Measurements from ENCODE around the gene ZFAND2B. TPM values are rescaled to one million over a fixed set of nuclear protein-coding genes. Genes with fewer than 3 reads are reported as not detected.
"Not testable (repeated sequence)": the region's sequence is repeated elsewhere in the genome, so short reads cannot be mapped to it uniquely, and the experiment has no call there.

The ZFAND2B gene
- total and polyA plus RNA-seq, 9 donors: 18.8 to 31.9 (median 22.9) TPM

DNA sequence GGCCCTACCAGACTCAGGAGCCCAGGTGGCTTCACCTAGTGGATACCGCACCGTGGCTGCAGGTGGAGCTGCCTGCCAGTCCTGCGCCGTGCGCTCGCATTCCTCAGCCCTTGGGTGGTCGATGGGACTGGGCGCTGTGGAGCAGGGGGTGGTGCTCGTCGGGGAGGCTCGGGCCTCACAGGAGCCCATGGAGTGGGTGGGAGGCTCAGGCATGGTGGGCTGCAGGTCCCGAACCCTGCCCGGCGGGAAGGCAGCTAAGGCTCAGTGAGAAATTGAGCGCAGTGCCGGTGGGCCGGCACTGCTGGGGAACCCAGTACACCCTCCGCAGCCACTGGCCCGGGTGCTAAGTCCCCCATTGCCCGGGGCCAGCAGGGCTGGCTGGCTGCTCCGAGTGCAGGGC lies 5.3 kb upstream of the ZFAND2B start:
- H3K4me3 ChIP-seq (ENCODE audit: low read length); H3K27me3 ChIP-seq (ENCODE audit: control insufficient read depth, insufficient read depth, low read length); H3K4me1 ChIP-seq (ENCODE audit: control insufficient read depth, insufficient read depth, low read length); DNase-seq; H3K9me3 ChIP-seq (replicated peaks; ENCODE audit: control insufficient read depth, low read depth, low read length); H3K36me3 ChIP-seq (ENCODE audit: control insufficient read depth, insufficient read depth, low read length); H3K27ac ChIP-seq (ENCODE audit: low read length): not testable (repeated sequence)
- WGBS (ENCODE audit: insufficient coverage): 92% methylated on average over 12 of the region's 21 CpGs

DNA sequence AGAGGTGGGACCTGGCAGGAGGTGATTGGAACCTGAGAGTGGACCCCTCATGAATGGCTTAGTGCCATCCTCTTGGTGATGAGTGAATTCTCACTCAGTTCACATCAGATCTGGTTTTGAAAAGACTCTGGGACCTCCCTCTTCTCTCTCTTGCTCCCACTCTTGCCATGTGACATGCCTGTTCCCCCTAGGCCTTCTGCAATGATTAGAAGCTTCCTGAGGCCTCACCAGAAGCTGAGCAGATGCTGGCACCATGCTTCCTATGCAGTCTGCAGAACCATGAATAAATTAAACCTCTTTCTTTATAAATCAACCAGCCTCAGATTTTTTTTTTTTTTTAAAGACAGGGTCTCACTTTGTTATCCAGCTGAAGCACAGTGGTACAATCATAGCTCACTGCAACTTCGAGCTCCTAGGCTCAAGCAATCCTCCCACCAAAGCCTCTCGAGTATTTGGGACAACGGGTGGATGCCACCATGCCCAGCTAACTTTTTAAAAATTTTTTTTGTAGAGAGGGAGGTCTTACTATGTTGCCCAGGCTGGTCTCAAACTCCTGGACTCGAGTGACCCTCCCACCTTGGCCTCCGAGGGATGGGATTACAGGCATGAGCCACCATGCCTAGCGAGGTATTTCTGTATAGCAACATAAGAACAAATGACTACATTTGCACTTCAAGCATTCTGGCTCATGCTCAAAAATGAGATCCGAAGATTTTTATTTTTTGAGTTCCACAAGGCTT lies 2.0 kb upstream of the ZFAND2B start:
- no peak for DNase-seq
- Histone ChIP-seq H3K36me3 (ENCODE audit: control insufficient read depth, insufficient read depth, low read length) (peaks cover 19% of the 10 kb centered on the region), H3K4me1 (ENCODE audit: control insufficient read depth, insufficient read depth, low read length) (peaks cover 22% of the 10 kb centered on the region), H3K27ac (ENCODE audit: low read length) (no peak overlapping the region), H3K4me3 (ENCODE audit: low read length) (no peak overlapping the region), H3K9me3 (replicated peaks; ENCODE audit: control insufficient read depth, low read depth, low read length) (no peaks in the 10 kb centered on the region), H3K27me3 (ENCODE audit: control insufficient read depth, insufficient read depth, low read length) (no peaks in the 10 kb centered on the region)
- no CpG with 5 or more reads among the region's 7 CpGs for WGBS (ENCODE audit: insufficient coverage)

DNA sequence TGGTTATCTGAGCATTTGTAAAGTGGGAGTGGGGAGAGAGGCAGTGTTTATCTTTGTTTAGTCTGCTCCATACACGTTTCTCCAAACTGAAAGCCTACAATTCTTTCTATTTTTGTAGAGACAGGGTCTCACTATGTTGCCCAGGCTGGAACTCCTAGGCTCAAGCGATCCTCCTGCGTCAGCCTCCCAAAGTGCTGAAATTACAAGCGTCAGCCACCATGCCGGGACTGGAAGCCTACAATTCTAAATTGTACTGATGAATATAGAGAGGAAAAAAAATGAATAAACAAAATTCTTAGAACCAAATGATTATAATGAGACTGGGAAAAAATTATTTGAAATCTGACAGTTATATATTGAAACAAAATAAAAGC lies 1.4 kb upstream of the ZFAND2B start:
- WGBS (ENCODE audit: insufficient coverage): no CpG with 5 or more reads among the region's 5 CpGs
- no peak for DNase-seq
- no peak overlapping the region for H3K4me3 ChIP-seq (ENCODE audit: low read length)
- H3K4me1 ChIP-seq (ENCODE audit: control insufficient read depth, insufficient read depth, low read length): peaks cover 22% of the 10 kb centered on the region
- H3K27ac ChIP-seq (ENCODE audit: low read length): no peak overlapping the region
- no peaks in the 10 kb centered on the region for H3K9me3 ChIP-seq (replicated peaks; ENCODE audit: control insufficient read depth, low read depth, low read length)
- H3K36me3 ChIP-seq (ENCODE audit: control insufficient read depth, insufficient read depth, low read length): peaks cover 24% of the 10 kb centered on the region
- no peaks in the 10 kb centered on the region for H3K27me3 ChIP-seq (ENCODE audit: control insufficient read depth, insufficient read depth, low read length)

DNA sequence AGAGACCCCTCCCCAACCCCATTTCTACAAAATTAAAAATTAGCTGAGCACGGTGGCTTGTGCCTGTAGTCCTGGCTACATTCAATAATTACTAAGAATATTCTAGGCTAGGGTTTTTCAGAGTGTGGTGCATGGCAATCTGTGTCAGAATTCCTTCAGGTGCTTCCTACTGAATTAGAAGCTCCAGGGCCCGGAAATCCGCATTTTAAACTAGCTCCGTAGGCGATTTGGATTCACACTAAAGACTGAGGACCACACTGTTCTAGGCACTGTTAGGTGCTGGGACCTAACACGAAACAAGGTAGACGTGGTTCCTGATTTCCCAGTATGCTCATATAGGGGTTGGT lies 628 bp upstream of the ZFAND2B start:
- WGBS (ENCODE audit: insufficient coverage): 18% methylated on average over 6 of the region's 7 CpGs

DNA sequence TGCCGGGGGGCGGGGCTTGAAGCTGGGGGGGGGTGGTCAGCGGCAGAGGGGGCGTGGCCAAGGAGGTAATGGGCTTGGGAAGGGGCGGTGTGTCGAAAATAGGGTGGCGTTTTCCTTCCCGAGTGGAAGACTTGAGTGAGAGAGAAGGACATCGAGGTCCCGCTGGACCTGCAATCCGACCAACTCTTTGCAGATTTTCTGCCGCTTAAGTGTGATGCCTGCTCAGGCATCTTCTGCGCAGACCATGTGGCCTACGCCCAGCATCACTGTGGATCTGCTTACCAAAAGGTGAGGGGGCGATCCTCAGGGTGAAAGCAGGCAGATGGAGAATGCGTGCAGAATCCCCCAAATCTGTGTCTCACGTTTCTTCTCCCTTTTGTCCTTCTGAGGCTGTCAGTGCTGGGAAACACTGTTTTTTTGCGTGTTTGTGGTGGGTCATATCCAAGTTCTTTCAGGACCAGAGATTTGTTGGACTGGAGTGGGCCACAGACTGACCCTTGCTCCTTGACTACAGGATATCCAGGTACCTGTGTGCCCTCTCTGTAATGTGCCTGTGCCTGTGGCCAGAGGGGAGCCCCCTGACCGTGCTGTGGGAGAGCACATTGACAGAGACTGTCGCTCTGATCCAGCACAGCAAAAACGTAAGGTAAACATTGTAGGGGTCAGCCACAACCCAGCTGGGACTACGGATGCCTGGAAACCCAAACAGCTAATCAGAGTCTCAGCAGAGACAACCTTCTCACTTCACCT lies 727 bp downstream of the ZFAND2B start:
- H3K9me3 ChIP-seq (replicated peaks; ENCODE audit: control insufficient read depth, low read depth, low read length): no peaks in the 10 kb centered on the region
- peak overlapping the region; percentile 77 for H3K4me3 ChIP-seq (ENCODE audit: low read length)
- peaks cover 22% of the 10 kb centered on the region for H3K4me1 ChIP-seq (ENCODE audit: control insufficient read depth, insufficient read depth, low read length)
- H3K36me3 ChIP-seq (ENCODE audit: control insufficient read depth, insufficient read depth, low read length): peaks cover 35% of the 10 kb centered on the region
- peak overlapping the region; percentile 99 for H3K27ac ChIP-seq (ENCODE audit: low read length)
- no peak for DNase-seq
- 11% methylated on average over 15 of the region's 22 CpGs for WGBS (ENCODE audit: insufficient coverage)
- H3K27me3 ChIP-seq (ENCODE audit: control insufficient read depth, insufficient read depth, low read length): no peaks in the 10 kb centered on the region

More for the DNA sequence above, 628 bp upstream of the ZFAND2B start:
- Histone ChIP-seq H3K27me3 (ENCODE audit: control insufficient read depth, insufficient read depth, low read length) (no peaks in the 10 kb centered on the region), H3K36me3 (ENCODE audit: control insufficient read depth, insufficient read depth, low read length) (peaks cover 31% of the 10 kb centered on the region), H3K9me3 (replicated peaks; ENCODE audit: control insufficient read depth, low read depth, low read length) (no peaks in the 10 kb centered on the region), H3K4me3 (ENCODE audit: low read length) (peak overlapping the region; percentile 73), H3K27ac (ENCODE audit: low read length) (peak overlapping the region; percentile 99), H3K4me1 (ENCODE audit: control insufficient read depth, insufficient read depth, low read length) (peaks cover 22% of the 10 kb centered on the region)
- DNase-seq: no peak

DNA sequence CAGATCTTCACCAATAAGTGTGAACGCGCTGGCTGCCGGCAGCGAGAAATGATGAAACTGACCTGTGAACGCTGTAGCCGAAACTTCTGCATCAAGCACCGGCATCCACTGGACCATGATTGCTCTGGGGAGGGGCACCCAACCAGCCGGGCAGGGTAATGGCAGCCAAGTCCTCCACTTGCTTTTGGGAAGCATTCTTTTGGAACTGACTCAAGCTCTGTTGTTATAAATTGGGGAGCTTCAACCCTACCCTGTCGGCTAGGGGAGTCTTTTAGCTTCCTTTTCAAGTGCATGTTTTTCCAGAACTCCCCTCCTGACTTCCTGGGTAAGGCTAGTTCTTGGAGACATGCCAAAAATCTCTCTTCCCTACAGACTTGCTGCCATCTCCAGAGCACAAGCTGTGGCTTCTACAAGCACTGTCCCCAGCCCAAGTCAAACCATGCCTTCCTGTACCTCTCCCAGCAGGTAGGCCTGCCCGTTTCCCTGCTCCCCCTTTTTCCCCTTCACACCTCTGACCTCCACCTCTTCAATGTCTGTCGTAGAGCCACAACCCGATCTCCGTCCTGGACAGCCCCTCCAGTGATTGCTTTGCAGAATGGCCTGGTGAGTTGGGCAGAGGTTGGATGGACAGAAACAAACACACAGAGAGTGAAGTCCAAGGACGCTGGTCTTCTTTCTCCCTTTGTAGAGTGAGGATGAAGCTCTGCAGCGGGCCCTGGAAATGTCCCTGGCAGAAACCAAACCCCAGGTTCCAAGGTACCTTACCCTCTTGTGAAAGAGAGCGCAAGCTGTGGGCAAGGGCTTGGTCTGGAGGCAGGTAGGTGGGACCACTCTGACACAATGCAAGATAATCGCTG lies 1.5 kb downstream of the ZFAND2B start:
- H3K4me1 ChIP-seq (ENCODE audit: control insufficient read depth, insufficient read depth, low read length): peaks cover 22% of the 10 kb centered on the region
- no peaks in the 10 kb centered on the region for H3K27me3 ChIP-seq (ENCODE audit: control insufficient read depth, insufficient read depth, low read length)
- 68% methylated on average over 9 of the region's 17 CpGs for WGBS (ENCODE audit: insufficient coverage)
- peak; percentile 53 for DNase-seq
- peak overlapping the region; percentile 99 for H3K27ac ChIP-seq (ENCODE audit: low read length)
- H3K36me3 ChIP-seq (ENCODE audit: control insufficient read depth, insufficient read depth, low read length): peaks cover 43% of the 10 kb centered on the region
- H3K9me3 ChIP-seq (replicated peaks; ENCODE audit: control insufficient read depth, low read depth, low read length): no peaks in the 10 kb centered on the region
- H3K4me3 ChIP-seq (ENCODE audit: low read length): no peak overlapping the region

DNA sequence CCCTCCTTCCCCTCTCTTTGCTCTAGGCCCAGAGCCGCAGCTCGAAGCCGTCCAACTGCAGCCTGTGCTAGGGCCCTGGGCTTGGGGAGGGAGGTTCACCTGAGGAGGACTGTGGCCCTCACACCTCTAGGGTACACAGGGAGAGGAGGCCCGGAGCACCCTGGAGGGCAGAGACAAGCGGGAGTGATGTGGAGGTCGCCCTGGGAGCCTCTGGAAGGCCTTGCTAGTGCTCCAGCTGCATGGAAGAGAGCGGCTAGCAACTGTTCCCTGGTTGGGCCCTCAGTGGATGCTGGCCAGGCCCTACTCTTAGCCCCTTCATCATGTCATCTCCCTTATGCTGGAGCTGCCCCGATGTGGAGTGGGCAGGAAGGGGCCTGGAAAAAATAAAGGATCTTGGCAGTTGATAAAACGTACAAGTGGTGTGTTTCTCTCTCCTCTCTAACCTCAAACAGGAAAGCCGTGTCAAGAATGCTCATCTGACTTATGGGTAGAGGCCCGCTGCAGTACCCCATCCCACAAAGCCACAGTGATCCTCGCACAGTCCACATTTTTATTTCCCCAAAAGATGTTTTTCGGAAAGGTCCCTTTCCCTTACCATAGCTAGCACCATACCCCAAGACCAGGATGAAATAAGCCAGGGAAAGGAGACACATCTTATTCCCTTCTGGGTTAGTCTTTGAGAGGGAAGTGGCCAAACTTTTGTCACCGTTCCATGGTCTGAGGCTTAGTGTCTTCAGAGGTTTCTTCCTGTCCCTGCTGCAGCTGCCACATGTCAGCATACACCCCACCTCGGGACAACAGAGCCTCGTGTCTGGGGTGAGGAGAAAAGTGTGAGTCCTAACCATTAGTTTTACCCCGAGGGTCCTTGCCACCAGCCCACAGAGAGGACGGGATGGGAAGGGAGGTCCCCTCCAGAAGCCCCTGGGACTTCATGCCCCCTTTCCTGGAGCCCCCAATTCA lies 2.9 kb downstream of the ZFAND2B start:
- no peaks in the 10 kb centered on the region for H3K27me3 ChIP-seq (ENCODE audit: control insufficient read depth, insufficient read depth, low read length)
- peaks cover 22% of the 10 kb centered on the region for H3K4me1 ChIP-seq (ENCODE audit: control insufficient read depth, insufficient read depth, low read length)
- no peak overlapping the region for H3K4me3 ChIP-seq (ENCODE audit: low read length)
- no peak overlapping the region for H3K27ac ChIP-seq (ENCODE audit: low read length)
- no peaks in the 10 kb centered on the region for H3K9me3 ChIP-seq (replicated peaks; ENCODE audit: control insufficient read depth, low read depth, low read length)
- peaks cover 57% of the 10 kb centered on the region for H3K36me3 ChIP-seq (ENCODE audit: control insufficient read depth, insufficient read depth, low read length)
- DNase-seq: no peak
- WGBS (ENCODE audit: insufficient coverage): 73% methylated on average over 10 of the region's 18 CpGs

DNA sequence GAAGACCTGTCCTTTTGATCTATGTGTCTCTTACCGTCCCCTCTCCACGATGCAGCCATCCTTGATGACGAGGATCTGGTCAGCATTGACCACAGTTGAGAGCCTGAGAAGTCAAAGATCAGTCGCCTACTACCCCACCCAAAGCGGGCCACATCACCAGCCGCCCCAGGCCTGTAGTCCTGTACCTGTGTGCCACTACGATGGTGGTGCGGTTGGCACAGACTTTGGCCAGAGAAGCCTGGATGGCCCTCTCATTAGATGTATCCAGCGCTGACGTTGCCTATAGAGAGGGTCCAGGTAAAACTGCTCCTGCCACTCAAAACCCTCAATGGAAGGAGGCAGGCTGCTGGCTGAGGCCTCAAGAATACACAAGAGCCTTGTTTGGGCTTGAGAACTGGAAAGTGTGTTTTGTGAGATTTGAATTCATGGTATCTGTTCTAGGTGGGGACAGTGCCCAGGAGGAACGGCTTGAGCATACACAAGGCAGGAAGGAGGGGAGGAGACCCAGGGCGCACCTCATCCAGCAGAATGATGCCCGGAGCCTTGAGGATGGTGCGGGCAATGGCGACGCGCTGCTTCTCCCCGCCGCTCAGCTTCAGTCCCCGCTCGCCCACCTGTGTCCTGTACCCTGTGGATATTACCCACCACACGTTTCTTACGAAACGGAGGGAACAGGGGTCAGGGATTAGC lies 3.8 kb downstream of the ZFAND2B start:
- 89% methylated on average over 17 of the region's 24 CpGs for WGBS (ENCODE audit: insufficient coverage)
- H3K9me3 ChIP-seq (replicated peaks; ENCODE audit: control insufficient read depth, low read depth, low read length): no peaks in the 10 kb centered on the region

DNA sequence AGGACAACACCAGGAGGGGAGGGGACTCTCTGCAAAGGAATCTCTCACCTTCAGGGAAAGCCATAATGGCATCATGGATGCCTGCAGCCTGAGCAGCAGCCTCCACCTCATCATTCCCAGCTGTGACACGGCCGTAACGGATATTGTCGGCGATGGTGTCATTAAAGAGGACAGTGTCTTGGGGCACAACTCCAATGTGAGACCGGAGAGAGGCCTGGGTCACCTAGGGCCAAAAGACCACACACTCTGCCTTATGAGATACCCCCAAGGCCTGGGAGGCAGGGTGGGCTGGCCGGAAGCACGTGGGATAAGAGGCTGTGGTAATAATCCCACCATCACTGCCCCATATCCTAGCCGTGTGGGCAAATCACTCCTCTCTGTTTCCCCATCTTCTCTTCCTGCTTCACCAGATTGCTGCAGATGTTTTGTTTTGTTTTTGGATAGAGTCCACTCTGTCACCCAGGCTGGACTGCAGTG lies 4.3 kb downstream of the ZFAND2B start:
- no peaks in the 10 kb centered on the region for H3K27me3 ChIP-seq (ENCODE audit: control insufficient read depth, insufficient read depth, low read length)
- peaks cover 20% of the 10 kb centered on the region for H3K4me1 ChIP-seq (ENCODE audit: control insufficient read depth, insufficient read depth, low read length)
- 70% methylated on average over 2 of the region's 9 CpGs for WGBS (ENCODE audit: insufficient coverage)
- no peak for DNase-seq
- H3K4me3 ChIP-seq (ENCODE audit: low read length): no peak overlapping the region
- peaks cover 68% of the 10 kb centered on the region for H3K36me3 ChIP-seq (ENCODE audit: control insufficient read depth, insufficient read depth, low read length)
- no peak overlapping the region for H3K27ac ChIP-seq (ENCODE audit: low read length)
- H3K9me3 ChIP-seq (replicated peaks; ENCODE audit: control insufficient read depth, low read depth, low read length): no peaks in the 10 kb centered on the region

More for the DNA sequence above, 3.8 kb downstream of the ZFAND2B start:
- Histone ChIP-seq H3K27me3 (ENCODE audit: control insufficient read depth, insufficient read depth, low read length) (no peaks in the 10 kb centered on the region), H3K36me3 (ENCODE audit: control insufficient read depth, insufficient read depth, low read length) (peaks cover 64% of the 10 kb centered on the region), H3K27ac (ENCODE audit: low read length) (no peak overlapping the region), H3K4me3 (ENCODE audit: low read length) (no peak overlapping the region), H3K4me1 (ENCODE audit: control insufficient read depth, insufficient read depth, low read length) (peaks cover 22% of the 10 kb centered on the region)
- no peak for DNase-seq

Measured in muscle of leg (tissue), 11 donors.